ENCODE data around the gene MADCAM1. TPM values are rescaled to one million over a fixed set of nuclear protein-coding genes. Genes with fewer than 3 reads are reported as not detected.
A peak's percentile ranks its signal among the peaks of the same experiment; 100 is the strongest.

MADCAM1 gene
- total RNA-seq, 1 experiment from 2014 or later, result 0.84 TPM

DNA sequence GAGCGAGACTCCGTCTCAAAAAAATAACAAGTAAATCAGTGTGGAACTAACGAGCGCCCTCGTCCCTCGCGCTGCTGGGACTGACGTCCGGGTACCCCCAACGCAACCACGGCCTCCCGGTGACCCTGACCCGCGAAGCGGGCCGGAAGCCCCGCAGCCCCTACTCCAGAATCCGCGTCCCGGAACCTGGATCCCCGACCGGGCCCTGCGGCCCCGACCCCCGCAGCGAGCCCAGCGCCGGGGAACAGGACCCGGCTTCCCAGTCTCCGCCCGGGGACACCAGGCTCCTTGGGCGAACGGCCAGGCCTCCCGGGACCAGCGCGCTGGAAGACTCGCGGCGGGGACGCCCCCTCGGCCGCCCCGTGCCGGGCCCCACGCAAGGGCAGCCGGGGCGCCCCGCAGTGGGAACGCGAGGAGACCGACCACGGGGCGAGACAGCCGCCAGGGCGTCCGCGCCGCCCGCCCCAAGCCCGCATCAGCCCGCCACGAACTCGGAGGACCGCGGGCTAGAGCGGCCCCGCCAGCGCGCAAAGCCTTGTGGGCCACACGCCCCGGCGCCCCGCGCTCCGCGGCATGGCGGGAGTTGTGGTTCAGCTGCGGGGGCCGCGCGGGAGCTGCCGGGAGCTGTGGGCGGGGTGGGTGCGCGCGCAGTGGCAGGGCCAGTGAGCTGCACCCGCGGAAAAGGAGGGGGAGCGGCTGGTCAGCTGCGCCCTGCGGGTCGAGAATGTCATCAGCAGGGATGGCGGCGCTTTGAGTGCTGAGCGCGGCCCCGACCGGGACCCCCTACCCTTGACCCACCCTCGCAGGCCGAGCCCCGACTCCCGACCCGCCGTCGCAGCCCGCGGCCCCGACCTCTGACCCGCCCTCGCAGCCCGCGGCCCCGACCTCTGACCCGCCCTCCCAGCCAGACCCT lies 7.5 kb upstream of the MADCAM1 start:
- intact Hi-C loops (cut with micrococcal nuclease; ENCODE audit: unreplicated experiment), result loop anchor here (10.0 kb wide), 1 partner anchor 84 kb away; the partner anchor contains the start of gene C2CD4C
- Histone ChIP-seq H3K4me1 (ENCODE audit: insufficient read depth, low read length, poor library complexity, severe bottlenecking) (no peaks in the 10 kb centered on the region), H3K4me3 (ENCODE audit: low read depth, low read length, poor library complexity, severe bottlenecking) (peak overlapping the region; percentile 82), H3K36me3 (ENCODE audit: insufficient read depth, low read length, poor library complexity, severe bottlenecking) (no peaks in the 10 kb centered on the region), H3K9me3 (ENCODE audit: low read depth, low read length, poor library complexity, severe bottlenecking) (no peaks in the 10 kb centered on the region), H3K27ac (ENCODE audit: low read depth, low read length, poor library complexity, severe bottlenecking) (peak overlapping the region; percentile 96), H3K27me3 (replicated peaks; ENCODE audit: insufficient read depth, low read depth, low read length, poor library complexity) (peaks cover 21% of the 10 kb centered on the region)
- CTCF ChIA-PET, result no interaction called here
- BruUV-seq (replicated peaks), result TSS peak; percentile 79
- peak; percentile 97 for DNase-seq (ENCODE audit: low spot score)
- POLR2A ChIA-PET (ENCODE audit: low non-redundant PET), result no interaction called here
- no peak for TF ChIP-seq EZH2 (IDR thresholded peaks at IDR 0.05; ENCODE audit: borderline replicate concordance, low read depth, low read length, poor library complexity, severe bottlenecking)
- no peak for TF ChIP-seq CTCF (conservative IDR thresholded peaks at IDR 0.05; ENCODE audit: low read depth, low read length)

GRCh38 chr19:489418-490196 lies 6.7 kb upstream of the MADCAM1 start:
- no peaks in the 10 kb centered on the region for H3K4me1 ChIP-seq (ENCODE audit: insufficient read depth, low read length, poor library complexity, severe bottlenecking)
- intact Hi-C loops (cut with micrococcal nuclease; ENCODE audit: unreplicated experiment), result loop anchor here (10.0 kb wide), 1 partner anchor 85 kb away; the partner anchor contains the start of gene C2CD4C
- no TSS peak for BruUV-seq (replicated peaks)
- peak overlapping the region; percentile 82 for H3K4me3 ChIP-seq (ENCODE audit: low read depth, low read length, poor library complexity, severe bottlenecking)
- CTCF ChIA-PET, result no interaction called here
- TF ChIP-seq CTCF (conservative IDR thresholded peaks at IDR 0.05; ENCODE audit: low read depth, low read length), result no peak
- no peak for TF ChIP-seq EZH2 (IDR thresholded peaks at IDR 0.05; ENCODE audit: borderline replicate concordance, low read depth, low read length, poor library complexity, severe bottlenecking)
- H3K9me3 ChIP-seq (ENCODE audit: low read depth, low read length, poor library complexity, severe bottlenecking), result no peaks in the 10 kb centered on the region
- POLR2A ChIA-PET (ENCODE audit: low non-redundant PET), result no interaction called here
- peak overlapping the region; percentile 96 for H3K27ac ChIP-seq (ENCODE audit: low read depth, low read length, poor library complexity, severe bottlenecking)
- peaks cover 17% of the 10 kb centered on the region for H3K27me3 ChIP-seq (replicated peaks; ENCODE audit: insufficient read depth, low read depth, low read length, poor library complexity)
- no peak for DNase-seq (ENCODE audit: low spot score)
- no peaks in the 10 kb centered on the region for H3K36me3 ChIP-seq (ENCODE audit: insufficient read depth, low read length, poor library complexity, severe bottlenecking)

- ChIA-PET POLR2A (ENCODE audit: low non-redundant PET) (no interaction called here), CTCF (interaction anchor here (1.6 kb wide), 1 partner anchor 15 kb away, joined by 7 read pairs; no protein-coding TSS in a partner anchor)
Measured at GRCh38 chr19:491146-491741, 5.0 kb upstream of the MADCAM1 start.

More at GRCh38 chr19:491146-491741, 5.0 kb upstream of the MADCAM1 start:
- DNase-seq (ENCODE audit: low spot score), result no peak
- no TSS peak for BruUV-seq (replicated peaks)
- peaks cover 6% of the 10 kb centered on the region for H3K27me3 ChIP-seq (replicated peaks; ENCODE audit: insufficient read depth, low read depth, low read length, poor library complexity)
- intact Hi-C loops (cut with micrococcal nuclease; ENCODE audit: unreplicated experiment), result no loop called here
- no peaks in the 10 kb centered on the region for H3K36me3 ChIP-seq (ENCODE audit: insufficient read depth, low read length, poor library complexity, severe bottlenecking)
- TF ChIP-seq EZH2 (IDR thresholded peaks at IDR 0.05; ENCODE audit: borderline replicate concordance, low read depth, low read length, poor library complexity, severe bottlenecking) (no peak), CTCF (conservative IDR thresholded peaks at IDR 0.05; ENCODE audit: low read depth, low read length) (no peak)
- no peak overlapping the region for H3K27ac ChIP-seq (ENCODE audit: low read depth, low read length, poor library complexity, severe bottlenecking)
- H3K4me1 ChIP-seq (ENCODE audit: insufficient read depth, low read length, poor library complexity, severe bottlenecking), result no peaks in the 10 kb centered on the region
- no peaks in the 10 kb centered on the region for H3K9me3 ChIP-seq (ENCODE audit: low read depth, low read length, poor library complexity, severe bottlenecking)
- no peak overlapping the region for H3K4me3 ChIP-seq (ENCODE audit: low read depth, low read length, poor library complexity, severe bottlenecking)
